AG09319 (cell line): Measurements from ENCODE around the gene FAXDC2.
A peak's percentile ranks its signal among the peaks of the same experiment; 100 is the strongest.

ENCODE experiments used
- DNase-seq: peaks from one replicate; pipeline ENCODE4 v3.0.0-alpha.2; 2010; ENCODE audit warnings: low read depth; ENCODE audit errors: extremely low read depth
- TF ChIP-seq, protein P1 (sequence below): IDR thresholded peaks from 2 replicates; pipeline ENCODE4 v1.5.1; 2011; ENCODE audit warnings: low read depth, mild to moderate bottlenecking, inconsistent platforms, low read length, moderate library complexity

FAXDC2 gene

GRCh38 chr5:154849791-154850201, 607 bp downstream of the FAXDC2 start:
- TF ChIP-seq, protein P1, sequence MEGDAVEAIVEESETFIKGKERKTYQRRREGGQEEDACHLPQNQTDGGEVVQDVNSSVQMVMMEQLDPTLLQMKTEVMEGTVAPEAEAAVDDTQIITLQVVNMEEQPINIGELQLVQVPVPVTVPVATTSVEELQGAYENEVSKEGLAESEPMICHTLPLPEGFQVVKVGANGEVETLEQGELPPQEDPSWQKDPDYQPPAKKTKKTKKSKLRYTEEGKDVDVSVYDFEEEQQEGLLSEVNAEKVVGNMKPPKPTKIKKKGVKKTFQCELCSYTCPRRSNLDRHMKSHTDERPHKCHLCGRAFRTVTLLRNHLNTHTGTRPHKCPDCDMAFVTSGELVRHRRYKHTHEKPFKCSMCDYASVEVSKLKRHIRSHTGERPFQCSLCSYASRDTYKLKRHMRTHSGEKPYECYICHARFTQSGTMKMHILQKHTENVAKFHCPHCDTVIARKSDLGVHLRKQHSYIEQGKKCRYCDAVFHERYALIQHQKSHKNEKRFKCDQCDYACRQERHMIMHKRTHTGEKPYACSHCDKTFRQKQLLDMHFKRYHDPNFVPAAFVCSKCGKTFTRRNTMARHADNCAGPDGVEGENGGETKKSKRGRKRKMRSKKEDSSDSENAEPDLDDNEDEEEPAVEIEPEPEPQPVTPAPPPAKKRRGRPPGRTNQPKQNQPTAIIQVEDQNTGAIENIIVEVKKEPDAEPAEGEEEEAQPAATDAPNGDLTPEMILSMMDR, result peak; percentile 24
- no peak for DNase-seq

- DNase-seq, result no peak
- TF ChIP-seq, protein P1, result no peak
Measured at GRCh38 chr5:154849264-154849785, 1.1 kb downstream of the FAXDC2 start.

DNA sequence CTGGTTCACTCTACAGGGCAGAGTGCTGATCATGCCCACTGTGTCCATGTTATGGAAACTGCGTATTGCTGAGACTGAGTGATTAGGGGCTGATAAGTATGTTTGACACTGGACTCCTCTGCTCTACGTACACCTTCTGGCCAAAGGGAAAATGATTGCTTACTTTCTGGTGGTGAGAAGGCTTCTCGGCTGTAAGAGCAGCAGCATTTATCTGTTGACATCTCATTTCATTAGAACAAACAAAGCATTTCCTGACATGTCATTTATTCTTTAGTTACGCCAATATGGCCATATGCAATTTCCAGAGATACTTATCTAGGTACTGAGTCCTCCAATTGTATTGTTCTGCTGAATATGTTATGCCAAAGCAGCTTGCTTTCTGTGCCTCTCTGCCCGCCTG, 5.6 kb downstream of the FAXDC2 start:
- TF ChIP-seq, protein P1, result no peak
- DNase-seq, result no peak

- TF ChIP-seq, protein P1, result no peak
- DNase-seq, result no peak
Measured at GRCh38 chr5:154842689-154843530, 7.5 kb downstream of the FAXDC2 start.

- no peak for DNase-seq
- TF ChIP-seq, protein P1, result no peak
Measured at GRCh38 chr5:154841273-154841661, 9.1 kb downstream of the FAXDC2 start.

- DNase-seq, result no peak
- TF ChIP-seq, protein P1, result no peak
Measured at GRCh38 chr5:154840435-154841272, 9.7 kb downstream of the FAXDC2 start.
